Breast epithelium (tissue), 4 donors: Measurements from ENCODE around the gene APOBEC3A. TPM values are rescaled to one million over a fixed set of nuclear protein-coding genes. Genes with fewer than 3 reads are reported as not detected.
"Not testable (repeated sequence)": the region's sequence is repeated elsewhere in the genome, so short reads cannot be mapped to it uniquely, and the experiment has no call there.

Experiments
- DNase-seq, 2 donors: peaks; one replicate each; pipeline ENCODE4 v3.0.0-alpha.2; 2019; ENCODE audit warnings: low spot score in 2 of 2
- H3K27ac ChIP-seq, 2 donors: fragments of 200-600 bp; sonication (generic) in 1 of 2; one replicate each; pipeline ENCODE4 v1.5.1; 2016 to 2019; ENCODE audit warnings: mild to moderate bottlenecking in 1 of 2
- H3K27me3 ChIP-seq, 2 donors: fragments of 200-600 bp; sonication (generic) in 1 of 2; one replicate each; pipeline versions ENCODE4 v1.5.1 to v1.6.0; 2017 to 2019; ENCODE audit warnings: control low read depth in 1 of 2, mild to moderate bottlenecking in 1 of 2
- H3K36me3 ChIP-seq: fragments of 200-600 bp; one replicate; pipeline ENCODE4 v1.5.1; 2019
- H3K4me1 ChIP-seq, 2 donors: fragments of 200-600 bp; sonication (generic); one replicate each; pipeline ENCODE4 v1.5.1; 2016 to 2019; ENCODE audit warnings: control low read depth in 1 of 2
- H3K4me3 ChIP-seq, 3 donors: fragments of 200-600 bp; sonication (generic); 1 replicate in 2 of 3; 2 replicates in 1 of 3; pipeline ENCODE4 v1.5.1; 2016 to 2019; ENCODE audit warnings: mild to moderate bottlenecking in 3 of 3, moderate library complexity in 2 of 3
- H3K9me3 ChIP-seq, 2 donors: fragments of 200-600 bp; sonication (generic) in 1 of 2; one replicate each; pipeline ENCODE4 v1.5.1; 2016 to 2019; ENCODE audit warnings: control low read depth in 1 of 2
- CTCF ChIP-seq, 3 donors: fragments of 450-650 bp; IDR thresholded peaks; one replicate each; pipeline ENCODE4 v1.5.1; 2016 to 2017; ENCODE audit warnings: antibody characterized with exemption in 3 of 3, mild to moderate bottlenecking in 3 of 3, moderate library complexity in 3 of 3
- POLR2A ChIP-seq: fragments of 450-650 bp; IDR thresholded peaks from one replicate; pipeline ENCODE4 v1.6.1; 2016; ENCODE audit warnings: antibody characterized with exemption, mild to moderate bottlenecking, moderate library complexity
- POLR2AphosphoS5 ChIP-seq, 3 donors: sonication (generic); formaldehyde crosslinking; IDR thresholded peaks; one replicate each; pipeline ENCODE4 v1.6.1; 2017; ENCODE audit warnings: antibody characterized with exemption in 3 of 3
- intact Hi-C: fragments of 100-400 bp; cut with DNase I; formaldehyde crosslinking; loops from one replicate; pipeline ENCODE4 v1.15.1; 2023; ENCODE audit warnings: low total_unique reads
- total RNA-seq, 3 donors: library from RNA; depleted of rRNA; stranded (reverse); fragments of >200 nt; gene quantifications; one replicate each; pipeline ENCODE4 v1.1.0, GENCODE V29; 2016

Gene APOBEC3A
- total RNA-seq, 3 donors from 2014 or later, result 0.44 TPM; not detected in 2

GRCh38 chr22:38997518-38997917, 40.1 kb downstream of the APOBEC3A start:
- no peak overlapping the region for H3K27ac ChIP-seq
- H3K4me1 ChIP-seq, result no peaks in the 10 kb centered on the region
- no peak for DNase-seq
- no peak overlapping the region for H3K4me3 ChIP-seq
- H3K36me3 ChIP-seq, result no peaks in the 10 kb centered on the region
- H3K27me3 ChIP-seq, result no peaks in the 10 kb centered on the region
- no peaks in the 10 kb centered on the region for H3K9me3 ChIP-seq
- no peak for TF ChIP-seq CTCF (IDR thresholded peaks at IDR 0.05)
- intact Hi-C loops, result no loop called here

- TF ChIP-seq POLR2AphosphoS5 (IDR thresholded peaks at IDR 0.05), result peak in 2 of 3 donors; percentile 27 to 43
- TF ChIP-seq POLR2A, result no peak
- TF ChIP-seq CTCF (IDR thresholded peaks at IDR 0.05), result peak; percentile 72 to 82 (median 73)
- intact Hi-C loops, result loop anchor here (10.0 kb wide), 1 partner anchor 312 kb away; the partner anchor contains the start of gene RPL3
- no peaks in the 10 kb centered on the region for H3K4me1 ChIP-seq
- H3K36me3 ChIP-seq, result no peaks in the 10 kb centered on the region
- no peaks in the 10 kb centered on the region for H3K27me3 ChIP-seq
- H3K27ac ChIP-seq, result peak overlapping the region in 1 of 2 donors; percentile 48
- peak; percentile 66 to 77 for DNase-seq
- no peaks in the 10 kb centered on the region for H3K9me3 ChIP-seq
- H3K4me3 ChIP-seq, result no peak overlapping the region
These were observed 45.8 kb downstream of the APOBEC3A start for GRCh38 chr22:39003165-39003638.

- Histone ChIP-seq H3K36me3 (no peaks in the 10 kb centered on the region), H3K27ac (no peak overlapping the region), H3K9me3 (no peaks in the 10 kb centered on the region), H3K27me3 (no peaks in the 10 kb centered on the region), H3K4me1 (no peaks in the 10 kb centered on the region), H3K4me3 (no peak overlapping the region)
- DNase-seq, result peak in 1 of 2 donors; percentile 7
- no peak for TF ChIP-seq CTCF (IDR thresholded peaks at IDR 0.05)
- TF ChIP-seq POLR2A, result no peak
- TF ChIP-seq POLR2AphosphoS5 (IDR thresholded peaks at IDR 0.05), result no peak
- intact Hi-C loops, result loop anchor here (10.0 kb wide), 1 partner anchor 308 kb away; the partner anchor contains the start of gene RPL3
These were observed 49.8 kb downstream of the APOBEC3A start for GRCh38 chr22:39007177-39007576.

GRCh38 chr22:39008271-39008850, 51.0 kb downstream of the APOBEC3A start:
- not testable (repeated sequence) for H3K4me3 ChIP-seq, DNase-seq, H3K27me3 ChIP-seq, H3K36me3 ChIP-seq, H3K9me3 ChIP-seq, H3K27ac ChIP-seq, H3K4me1 ChIP-seq
- intact Hi-C loops, result loop anchor here (2.0 to 10.0 kb wide), 2 partner anchors 68 to 306 kb away; partner anchors contain the start of genes APOBEC3G and RPL3

- Histone ChIP-seq H3K27ac (no peak overlapping the region), H3K4me3 (no peak overlapping the region), H3K36me3 (no peaks in the 10 kb centered on the region), H3K4me1 (no peaks in the 10 kb centered on the region), H3K27me3 (no peaks in the 10 kb centered on the region), H3K9me3 (no peaks in the 10 kb centered on the region)
- TF ChIP-seq POLR2AphosphoS5 (IDR thresholded peaks at IDR 0.05), result no peak
- no peak for TF ChIP-seq CTCF (IDR thresholded peaks at IDR 0.05)
- no peak for TF ChIP-seq POLR2A
- DNase-seq, result no peak
- intact Hi-C loops, result no loop called here
These were observed 53.5 kb downstream of the APOBEC3A start for GRCh38 chr22:39010946-39011345.

Other genes starting within 250 kb of the APOBEC3A start
- 100 to 1,000 TPM; 173 to 577 (median 266) TPM for gene SUN2, start 201.6 kb upstream of the APOBEC3A start, total RNA-seq
- 10 to 100 TPM; 17.8 to 31.2 (median 21.3) TPM for gene DNAL4, start 163.5 kb upstream of the APOBEC3A start, total RNA-seq
- 1 to 10 TPM; 3.7 to 4.6 (median 4.5) TPM for gene NPTXR, start 113.6 kb upstream of the APOBEC3A start, total RNA-seq
- gene CBX6, start 85.4 kb upstream of the APOBEC3A start, total RNA-seq, result 10 to 100 TPM; 20.2 to 34.7 (median 25.9) TPM
- 1 to 10 TPM in 1 of 3 donors, under 1 TPM in 1, not detected in 1; 0.33 to 2.2 TPM for gene APOBEC3B, start 24.7 kb downstream of the APOBEC3A start, total RNA-seq
- gene APOBEC3C, start 56.6 kb downstream of the APOBEC3A start, total RNA-seq, result 1 to 10 TPM; 6.9 to 9.5 (median 7.0) TPM
- 1 to 10 TPM; 1.3 to 4.0 (median 3.9) TPM for gene APOBEC3D, start 63.5 kb downstream of the APOBEC3A start, total RNA-seq
- gene APOBEC3F, start 83.3 kb downstream of the APOBEC3A start, total RNA-seq, result 1 to 10 TPM; 1.9 to 7.9 (median 5.9) TPM
- 10 to 100 TPM in 2 of 3 donors, 1 to 10 TPM in 1; 7.2 to 14.1 (median 13.3) TPM for gene APOBEC3G, start 119.7 kb downstream of the APOBEC3A start, total RNA-seq
- under 1 TPM in 1 of 3 donors, not detected in 2; 0.32 TPM for gene APOBEC3H, start 139.6 kb downstream of the APOBEC3A start, total RNA-seq
- gene CBX7, start 195.1 kb downstream of the APOBEC3A start, total RNA-seq, result 10 to 100 TPM; 57.1 to 71.9 (median 71.1) TPM